LNCAP (cell line): ENCODE results near the gene EMC9.

Experiments
- CTCF ChIP-seq: fragments of 450-650 bp; IDR thresholded peaks from 2 replicates; pipeline ENCODE4 v1.5.1; 2017; ENCODE audit warnings: mild to moderate bottlenecking

The EMC9 gene

GRCh38 chr14:24185741-24186140 lies 44.4 kb upstream of the EMC9 start:
- no peak for TF ChIP-seq CTCF

GRCh38 chr14:24185026-24185425 lies 43.6 kb upstream of the EMC9 start:
- TF ChIP-seq CTCF, result no peak

- no peak for TF ChIP-seq CTCF
Measured at GRCh38 chr14:24184104-24184970, 42.9 kb upstream of the EMC9 start.

GRCh38 chr14:24183014-24183481 lies 41.7 kb upstream of the EMC9 start:
- no peak for TF ChIP-seq CTCF

GRCh38 chr14:24182110-24182882 lies 40.9 kb upstream of the EMC9 start:
- TF ChIP-seq CTCF, result no peak

GRCh38 chr14:24181371-24182077 lies 40.1 kb upstream of the EMC9 start:
- no peak for TF ChIP-seq CTCF
